ENCODE measurements around the gene RDX. TPM values are rescaled to one million over a fixed set of nuclear protein-coding genes. Genes with fewer than 3 reads are reported as not detected.

Gene RDX
- total RNA-seq, 1 donor from 2014 or later: 27.9 TPM

- Mint-ChIP-seq H3K27me3 (no peaks in the 10 kb centered on the region), H3K9me3 (no peaks in the 10 kb centered on the region), H3K4me1 (no peaks in the 10 kb centered on the region), H3K27ac (no peak overlapping the region), H3K36me3 (ENCODE audit: low read depth) (no peaks in the 10 kb centered on the region), H3K4me3 (no peak overlapping the region)
- no peak for ATAC-seq (ENCODE audit: low read depth)
- no peak for DNase-seq
- POLR2A ChIA-PET: interaction anchor here (0.6 kb wide), 1 partner anchor 15 kb away, joined by 4 read pairs; no protein-coding TSS in a partner anchor
- intact Hi-C loops (cut with micrococcal nuclease): no loop called here
- CTCF ChIA-PET: interaction anchor here (0.7 kb wide), 1 partner anchor 44 kb away, joined by 3 read pairs; no protein-coding TSS in a partner anchor
- no peak for TF ChIP-seq CTCF (IDR thresholded peaks at IDR 0.05)
Observed at GRCh38 chr11:110161061-110161460, 135.4 kb downstream of the RDX start.

GRCh38 chr11:110160437-110160836 lies 136.0 kb downstream of the RDX start:
- DNase-seq (no peak), ATAC-seq (ENCODE audit: low read depth) (no peak)
- TF ChIP-seq CTCF (IDR thresholded peaks at IDR 0.05): no peak
- ChIA-PET POLR2A (interaction anchor here (0.6 kb wide), 1 partner anchor 15 kb away, joined by 4 read pairs; no protein-coding TSS in a partner anchor), CTCF (no interaction called here)
- Mint-ChIP-seq H3K9me3 (no peaks in the 10 kb centered on the region), H3K27ac (no peak overlapping the region), H3K4me3 (no peak overlapping the region), H3K27me3 (no peaks in the 10 kb centered on the region), H3K36me3 (ENCODE audit: low read depth) (no peaks in the 10 kb centered on the region), H3K4me1 (no peaks in the 10 kb centered on the region)
- intact Hi-C loops (cut with micrococcal nuclease): no loop called here

- intact Hi-C loops (cut with micrococcal nuclease): no loop called here
Observed at GRCh38 chr11:110160016-110160415, 136.4 kb downstream of the RDX start.

GRCh38 chr11:110159476-110159875 lies 136.9 kb downstream of the RDX start:
- ChIA-PET CTCF (no interaction called here), POLR2A (no interaction called here)
- H3K27ac Mint-ChIP-seq: no peak overlapping the region
- no peaks in the 10 kb centered on the region for H3K36me3 Mint-ChIP-seq (ENCODE audit: low read depth)
- intact Hi-C loops (cut with micrococcal nuclease): no loop called here
- TF ChIP-seq CTCF (IDR thresholded peaks at IDR 0.05): no peak
- no peaks in the 10 kb centered on the region for H3K9me3 Mint-ChIP-seq
- no peaks in the 10 kb centered on the region for H3K27me3 Mint-ChIP-seq
- ATAC-seq (ENCODE audit: low read depth): no peak
- DNase-seq: no peak
- no peaks in the 10 kb centered on the region for H3K4me1 Mint-ChIP-seq
- no peak overlapping the region for H3K4me3 Mint-ChIP-seq

More at GRCh38 chr11:110160016-110160415, 136.4 kb downstream of the RDX start:
- Mint-ChIP-seq H3K27ac (no peak overlapping the region), H3K27me3 (no peaks in the 10 kb centered on the region), H3K4me1 (no peaks in the 10 kb centered on the region), H3K4me3 (no peak overlapping the region), H3K36me3 (ENCODE audit: low read depth) (no peaks in the 10 kb centered on the region), H3K9me3 (no peaks in the 10 kb centered on the region)
- TF ChIP-seq CTCF (IDR thresholded peaks at IDR 0.05): no peak
- CTCF ChIA-PET: no interaction called here
- DNase-seq (no peak), ATAC-seq (ENCODE audit: low read depth) (no peak)
- POLR2A ChIA-PET: no interaction called here

- Mint-ChIP-seq H3K9me3 (no peaks in the 10 kb centered on the region), H3K4me3 (no peak overlapping the region), H3K36me3 (ENCODE audit: low read depth) (no peaks in the 10 kb centered on the region), H3K27ac (no peak overlapping the region), H3K27me3 (no peaks in the 10 kb centered on the region), H3K4me1 (no peaks in the 10 kb centered on the region)
- ATAC-seq (ENCODE audit: low read depth) (no peak), DNase-seq (no peak)
- CTCF ChIA-PET: no interaction called here
- POLR2A ChIA-PET: no interaction called here
- no peak for TF ChIP-seq CTCF (IDR thresholded peaks at IDR 0.05)
- intact Hi-C loops (cut with micrococcal nuclease): no loop called here
Observed at GRCh38 chr11:110158317-110159200, 137.9 kb downstream of the RDX start.

Data from activated B cell treated with CpG ODN at 0.5 μM for 24 hours (primary cell).